HG02642 (cell line): ENCODE measurements around the gene OAS3.

Experiments used
- ATAC-seq: cut with Tn5 transposase; IDR thresholded peaks from one replicate; pipeline ENCODE4 v1.9.1; 2021; ENCODE audit warnings: mild to moderate bottlenecking; ENCODE audit not compliant: unreplicated experiment, poor library complexity

The OAS3 gene

GRCh38 chr12:113006641-113007040 is 68.4 kb downstream of the OAS3 start:
- ATAC-seq: no peak

DNA sequence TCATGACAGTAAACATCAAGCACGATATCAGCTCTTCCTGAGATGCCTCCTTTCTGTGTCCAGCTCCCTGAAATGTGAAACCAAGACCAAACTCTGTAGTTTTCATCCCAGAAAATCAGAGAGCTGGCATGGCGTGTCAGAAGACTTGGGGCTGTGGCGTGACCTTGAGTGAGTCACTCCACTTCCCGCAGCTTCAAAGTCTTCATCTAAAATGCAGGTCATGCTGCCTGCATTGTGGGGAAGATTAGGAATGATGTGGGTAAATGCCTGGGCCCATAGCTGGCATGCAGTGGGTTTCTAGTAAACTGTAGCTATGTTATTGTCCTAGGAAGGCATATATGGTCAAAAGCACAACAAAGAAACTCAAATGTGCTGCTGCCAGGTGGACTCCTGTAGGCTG is 68.9 kb downstream of the OAS3 start:
- no peak for ATAC-seq

DNA sequence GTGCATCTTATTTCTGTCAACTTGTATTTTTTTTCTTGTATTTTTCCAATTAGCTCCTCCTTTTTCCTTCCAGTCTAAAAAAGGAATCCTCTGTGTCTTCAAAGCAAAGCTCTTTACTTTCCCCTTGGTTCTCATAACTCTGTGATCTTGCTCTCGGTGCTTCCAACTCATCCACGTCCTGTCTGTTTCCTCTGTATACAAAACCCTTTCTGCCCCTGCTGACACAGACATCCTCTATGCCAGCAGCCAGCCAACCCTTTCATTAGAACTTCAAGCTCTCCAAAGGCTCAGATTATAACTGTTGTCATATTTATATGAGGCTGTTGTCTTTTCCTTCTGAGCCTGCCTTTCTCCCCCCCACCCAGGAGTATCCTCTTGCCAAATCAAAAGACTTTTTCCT is 72.4 kb downstream of the OAS3 start:
- no peak for ATAC-seq

- ATAC-seq: no peak
These were observed 76.3 kb downstream of the OAS3 start for GRCh38 chr12:113014565-113014964.

DNA sequence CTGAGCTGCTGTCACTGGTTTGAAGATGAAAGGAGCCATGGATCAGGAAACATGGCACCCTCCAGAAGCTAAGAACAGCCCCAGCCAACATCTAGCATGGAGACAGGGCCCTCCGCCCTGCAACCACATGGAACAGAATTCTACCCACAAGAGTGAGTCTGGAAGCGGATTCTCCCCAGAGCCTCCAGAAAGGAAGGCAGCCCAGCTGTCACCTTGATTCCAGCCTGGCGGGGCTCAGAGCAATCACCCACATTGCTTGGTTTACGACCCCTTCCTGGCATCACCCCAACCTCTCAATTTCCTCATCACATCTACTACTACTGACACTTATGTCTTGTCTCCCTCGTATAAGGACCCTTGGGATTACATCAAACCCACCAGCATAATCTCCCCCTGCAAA is 78.5 kb downstream of the OAS3 start:
- ATAC-seq: no peak

DNA sequence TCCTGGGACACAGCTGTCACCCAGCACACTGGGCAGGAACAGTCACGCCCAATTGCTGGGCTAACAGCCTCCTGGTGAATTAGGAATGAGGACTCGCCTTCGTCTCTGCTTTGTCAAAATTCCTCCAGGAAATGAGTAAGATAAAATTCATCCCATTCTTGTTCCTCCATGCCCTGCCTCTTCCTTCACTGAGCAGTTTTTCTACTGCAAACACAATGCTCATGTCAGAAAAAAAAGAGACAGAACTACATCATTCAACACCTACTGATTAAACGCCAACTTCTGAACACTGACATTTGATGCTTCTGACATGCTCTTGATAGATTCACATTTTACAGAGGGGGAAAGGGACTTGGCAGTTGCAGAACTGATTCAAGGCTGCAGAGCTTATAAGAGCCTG is 80.8 kb downstream of the OAS3 start:
- no peak for ATAC-seq

GRCh38 chr12:113021500-113021899 is 83.2 kb downstream of the OAS3 start:
- ATAC-seq: no peak
